Gastrocnemius medialis (tissue), 4 donors: ENCODE data around the gene SFMBT2. TPM values are rescaled to one million over a fixed set of nuclear protein-coding genes. Genes with fewer than 3 reads are reported as not detected.

Source experiments
- ATAC-seq, 2 donors: fragments of 150-250 bp; one replicate each; pipeline ENCODE4 v1.9.1; 2016
- DNase-seq, 2 donors: peaks; one replicate each; pipeline ENCODE4 v3.0.0-alpha.2; 2019
- H3K27ac ChIP-seq, 4 donors: fragments of 200-600 bp; sonication (generic); 1 replicate in 1 of 4; 2 replicates in 3 of 4; pipeline ENCODE4 v1.5.1; 2016 to 2018; ENCODE audit warnings: mild to moderate bottlenecking in 2 of 4, moderate library complexity in 1 of 4
- H3K27me3 ChIP-seq, 3 donors: fragments of 200-600 bp; sonication (generic) in 2 of 3; 1 replicate in 1 of 3; 2 replicates in 2 of 3; pipeline versions ENCODE4 v1.5.1 to v1.6.0; 2016 to 2019; ENCODE audit warnings: mild to moderate bottlenecking in 1 of 3, moderate library complexity in 1 of 3
- H3K36me3 ChIP-seq, 2 donors: fragments of 200-600 bp; sonication (generic) in 1 of 2; one replicate each; pipeline ENCODE4 v1.5.1; 2017 to 2018
- H3K4me1 ChIP-seq, 2 donors: fragments of 200-600 bp; sonication (generic) in 1 of 2; one replicate each; pipeline ENCODE4 v1.5.1; 2016 to 2017; ENCODE audit warnings: mild to moderate bottlenecking in 2 of 2
- H3K4me3 ChIP-seq, 4 donors: fragments of 200-600 bp; sonication (generic) in 3 of 4; 1 replicate in 1 of 4; 2 replicates in 3 of 4; pipeline ENCODE4 v1.5.1; 2016 to 2019; ENCODE audit warnings: mild to moderate bottlenecking in 2 of 4
- H3K9me3 ChIP-seq, 3 donors: fragments of 200-600 bp; sonication (generic) in 2 of 3; 1 replicate in 1 of 3; 2 replicates in 2 of 3; pipeline ENCODE4 v1.5.1; 2016 to 2019
- CTCF ChIP-seq, 5 experiments: fragments of 450-650 bp in 3 of 5; fragments of 200-600 bp in 2 of 5; sonication (generic) in 2 of 5; IDR thresholded peaks in 4 of 5; conservative IDR thresholded peaks in 1 of 5; 1 replicate in 4 of 5; 2 replicates in 1 of 5; pipeline ENCODE4 v1.5.1; 2016 to 2019; ENCODE audit warnings: antibody characterized with exemption in 5 of 5, mild to moderate bottlenecking in 3 of 5, moderate library complexity in 3 of 5
- POLR2A ChIP-seq, 2 donors: fragments of 450-650 bp; IDR thresholded peaks; one replicate each; pipeline ENCODE4 v1.6.1; 2017; ENCODE audit warnings: antibody characterized with exemption in 2 of 2, mild to moderate bottlenecking in 2 of 2, moderate library complexity in 2 of 2
- in situ Hi-C, 4 donors: fragments of 200-750 bp; cut with MboI; loops; one replicate each; pipeline versions ENCODE4 v1.15.0 to v1.8.0; 2017; ENCODE audit warnings: low sequenced_read_pairs in 4 of 4
- intact Hi-C: fragments of 100-400 bp; cut with DNase I; formaldehyde crosslinking; loops from one replicate; pipeline ENCODE4 v1.15.1; 2023; ENCODE audit warnings: low total_unique reads
- total RNA-seq, 4 donors: library from RNA; depleted of rRNA; stranded (reverse); fragments of >200 nt; gene quantifications; one replicate each; pipeline versions ENCODE4 v1.1.0 to v1.2.3, GENCODE V29; 2016

The SFMBT2 gene
- total RNA-seq, 4 donors from 2014 or later, result 1.1 to 6.9 (median 2.1) TPM

GRCh38 chr10:7239312-7239985 is 171.4 kb downstream of the SFMBT2 start:
- ATAC-seq (no peak), DNase-seq (no peak)
- Histone ChIP-seq H3K4me1 (peaks cover 0 to 18% of the 10 kb centered on the region in 2 donors), H3K36me3 (no peaks in the 10 kb centered on the region), H3K27me3 (no peaks in the 10 kb centered on the region), H3K9me3 (no peaks in the 10 kb centered on the region), H3K27ac (no peak overlapping the region), H3K4me3 (no peak overlapping the region)
- TF ChIP-seq POLR2A (IDR thresholded peaks at IDR 0.05), result no peak
- no peak for TF ChIP-seq CTCF (IDR thresholded peaks at IDR 0.05 in 4 of 5, conservative IDR thresholded peaks at IDR 0.05 in 1 of 5)
- in situ Hi-C loops, result no loop called here
- intact Hi-C loops, result loop anchor here (10.0 kb wide), 1 partner anchor 315 kb away; no protein-coding TSS in a partner anchor

DNA sequence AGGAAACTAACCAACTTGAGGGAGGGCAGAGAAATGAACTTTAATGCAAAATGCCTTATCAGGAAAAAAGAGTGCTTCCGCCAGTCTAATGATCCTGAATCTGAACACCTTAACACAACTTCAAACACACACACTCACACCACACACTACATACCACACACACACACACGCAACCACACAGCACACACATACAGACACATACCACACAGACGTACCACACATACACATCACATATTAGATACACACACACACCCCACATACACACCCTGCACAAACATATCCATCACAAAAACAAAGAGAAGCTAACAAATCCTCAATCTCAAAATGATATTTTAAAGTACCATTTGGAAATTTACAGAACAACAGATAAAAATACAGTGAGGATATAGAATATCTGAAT is 175.5 kb downstream of the SFMBT2 start:
- Histone ChIP-seq H3K4me3 (no peak overlapping the region), H3K36me3 (no peaks in the 10 kb centered on the region), H3K4me1 (peaks cover 4 to 18% of the 10 kb centered on the region in 2 donors), H3K27me3 (no peaks in the 10 kb centered on the region), H3K27ac (no peak overlapping the region), H3K9me3 (no peaks in the 10 kb centered on the region)
- in situ Hi-C loops, result no loop called here
- intact Hi-C loops, result loop anchor here (10.0 kb wide), 1 partner anchor 311 kb away; no protein-coding TSS in a partner anchor
- no peak for TF ChIP-seq POLR2A (IDR thresholded peaks at IDR 0.05)
- no peak for TF ChIP-seq CTCF (IDR thresholded peaks at IDR 0.05 in 4 of 5, conservative IDR thresholded peaks at IDR 0.05 in 1 of 5)
- no peak for ATAC-seq
- DNase-seq, result no peak

GRCh38 chr10:7234109-7234508 is 176.7 kb downstream of the SFMBT2 start:
- H3K4me3 ChIP-seq, result no peak overlapping the region

GRCh38 chr10:7233259-7233991 is 177.4 kb downstream of the SFMBT2 start:
- Histone ChIP-seq H3K27me3 (no peaks in the 10 kb centered on the region), H3K4me3 (no peak overlapping the region), H3K27ac (peak overlapping the region in 3 of 4 donors; percentile 57 to 73 (median 64)), H3K9me3 (no peaks in the 10 kb centered on the region), H3K36me3 (no peaks in the 10 kb centered on the region), H3K4me1 (peaks cover 4 to 18% of the 10 kb centered on the region in 2 donors)
- DNase-seq (peak; percentile 33 to 79), ATAC-seq (peak; percentile 78 to 96)
- TF ChIP-seq POLR2A (IDR thresholded peaks at IDR 0.05), result no peak
- TF ChIP-seq CTCF (IDR thresholded peaks at IDR 0.05 in 4 of 5, conservative IDR thresholded peaks at IDR 0.05 in 1 of 5), result no peak
- intact Hi-C loops, result loop anchor here (2.0 to 10.0 kb wide), 2 partner anchors 27 to 309 kb away; no protein-coding TSS in a partner anchor
- in situ Hi-C loops, result no loop called here

More at GRCh38 chr10:7234109-7234508, 176.7 kb downstream of the SFMBT2 start:
- Histone ChIP-seq H3K4me1 (peaks cover 4 to 18% of the 10 kb centered on the region in 2 donors), H3K27me3 (no peaks in the 10 kb centered on the region), H3K27ac (peak overlapping the region in 3 of 4 donors; percentile 57 to 73 (median 64)), H3K9me3 (no peaks in the 10 kb centered on the region), H3K36me3 (no peaks in the 10 kb centered on the region)
- no peak for TF ChIP-seq POLR2A (IDR thresholded peaks at IDR 0.05)
- TF ChIP-seq CTCF (IDR thresholded peaks at IDR 0.05 in 4 of 5, conservative IDR thresholded peaks at IDR 0.05 in 1 of 5), result no peak
- ATAC-seq (no peak), DNase-seq (no peak)
- intact Hi-C loops (loop anchor here (10.0 kb wide), 1 partner anchor 309 kb away; no protein-coding TSS in a partner anchor), in situ Hi-C loops (no loop called here)
